ENCODE results near the gene NLRX1. TPM values are rescaled to one million over a fixed set of nuclear protein-coding genes. Genes with fewer than 3 reads are reported as not detected.

NLRX1 gene
- total RNA-seq, 1 experiment from 2014 or later: 25.2 TPM

- ChIA-PET CTCF (interaction anchor here (0.6 kb wide), 1 partner anchor 105 kb away, joined by 6 read pairs; no protein-coding TSS in a partner anchor), POLR2A (no interaction called here)
- Histone ChIP-seq H3K27ac (ENCODE audit: low read length) (peak overlapping the region; percentile 78), H3K4me3 (ENCODE audit: low read depth in 2 of 2, low read length in 2 of 2) (peak overlapping the region in 1 of 2 experiments; percentile 18; a peak in 1 of 4 replicates), H3K27me3 (ENCODE audit: control insufficient read depth, insufficient read depth, low read length) (no peaks in the 10 kb centered on the region), H3K36me3 (ENCODE audit: control insufficient read depth, insufficient read depth, low read length) (no peaks in the 10 kb centered on the region), H3K4me1 (ENCODE audit: control insufficient read depth, insufficient read depth, low read length) (peaks cover 28% of the 10 kb centered on the region), H3K9me3 (ENCODE audit: control insufficient read depth, insufficient read depth, low read depth, low read length) (no peaks in the 10 kb centered on the region)
- peak; percentile 96 for ATAC-seq
- no TSS peak for BruUV-seq (replicated peaks)
- TF ChIP-seq REST (IDR thresholded peaks at IDR 0.05; ENCODE audit: insufficient read depth in 1 of 2, low read depth in 2 of 2, low read length in 1 of 2) (no peak), POLR2AphosphoS5 (IDR thresholded peaks at IDR 0.05; ENCODE audit: low read depth, low read length) (0 out of 2 replicates have a peak, but pooled peaks have one; percentile 27)
- in situ Hi-C loops (cut with HindIII; ENCODE audit: low pct_unique_long_range_greater_than_20kb, low sequenced_read_pairs) (no loop called here), intact Hi-C loops (cut with micrococcal nuclease; ENCODE audit: unreplicated experiment) (no loop called here)
- DNase-seq (ENCODE audit: low read depth, low spot score): peak; percentile 94
These were observed 49.8 kb downstream of the NLRX1 start for GRCh38 chr11:119218141-119218878.

GRCh38 chr11:119222308-119222707, 53.8 kb downstream of the NLRX1 start:
- peak; percentile 49; the same call in 1 of the 2 replicates for ATAC-seq
- Histone ChIP-seq H3K27me3 (ENCODE audit: control insufficient read depth, insufficient read depth, low read length) (no peaks in the 10 kb centered on the region), H3K36me3 (ENCODE audit: control insufficient read depth, insufficient read depth, low read length) (no peaks in the 10 kb centered on the region), H3K4me3 (ENCODE audit: low read depth in 2 of 2, low read length in 2 of 2) (no peak overlapping the region), H3K4me1 (ENCODE audit: control insufficient read depth, insufficient read depth, low read length) (peaks cover 17% of the 10 kb centered on the region), H3K9me3 (ENCODE audit: control insufficient read depth, insufficient read depth, low read depth, low read length) (no peaks in the 10 kb centered on the region), H3K27ac (ENCODE audit: low read length) (no peak overlapping the region)
- TSS peak; percentile 44 for BruUV-seq (replicated peaks)
- intact Hi-C loops (cut with micrococcal nuclease; ENCODE audit: unreplicated experiment): no loop called here
- CTCF ChIA-PET: no interaction called here
- no peak for TF ChIP-seq CTCF (IDR thresholded peaks at IDR 0.05)
- TF ChIP-seq REST (IDR thresholded peaks at IDR 0.05; ENCODE audit: insufficient read depth in 1 of 2, low read depth in 2 of 2, low read length in 1 of 2): no peak
- no peak for TF ChIP-seq SIN3A (IDR thresholded peaks at IDR 0.05; ENCODE audit: borderline replicate concordance, insufficient read depth, low read depth, low read length)
- TF ChIP-seq POLR2AphosphoS5 (IDR thresholded peaks at IDR 0.05; ENCODE audit: low read depth, low read length): no peak
- TF ChIP-seq TCF7L2 (IDR thresholded peaks at IDR 0.05; ENCODE audit: low read depth, low read length): no peak
- in situ Hi-C loops (cut with HindIII; ENCODE audit: low pct_unique_long_range_greater_than_20kb, low sequenced_read_pairs): no loop called here
- no peak for DNase-seq (ENCODE audit: low read depth, low spot score)
- POLR2A ChIA-PET: interaction anchor here (0.6 kb wide), 1 partner anchor 12 kb away, joined by 3 read pairs; no protein-coding TSS in a partner anchor

Measured in Panc1 (cell line).